GM23338 (cell line): Measurements from ENCODE around the gene KIF5A. TPM values are rescaled to one million over a fixed set of nuclear protein-coding genes. Genes with fewer than 3 reads are reported as not detected.

Experiments
- ATAC-seq: fragments of 200-7000 bp; cut with Tn5 transposase; 3 replicates; pipeline ENCODE4 v1.9.1; 2020
- DNase-seq: peaks from one replicate; pipeline ENCODE4 v3.0.0-alpha.2; 2015; ENCODE audit warnings: low spot score
- H2AFZ ChIP-seq: fragments of 200-600 bp; sonication (generic); 2 replicates; pipeline ENCODE4 v1.8.0; 2016; ENCODE audit warnings: antibody characterized with exemption, mild to moderate bottlenecking, moderate library complexity
- H3F3A ChIP-seq: fragments of 200-600 bp; sonication (generic); replicated peaks from 2 replicates; pipeline ENCODE4 v1.8.0; 2017; ENCODE audit warnings: antibody characterized with exemption, mixed run types, low read depth
- H3K27ac ChIP-seq: fragments of 200-600 bp; sonication (generic); 2 replicates; pipeline ENCODE4 v1.6.1; 2016; ENCODE audit warnings: low read depth
- H3K27me3 ChIP-seq: fragments of 200-600 bp; sonication (generic); 2 replicates; pipeline ENCODE4 v1.8.0; 2016; ENCODE audit warnings: mild to moderate bottlenecking, mixed run types, moderate library complexity; ENCODE audit not compliant: insufficient read depth
- H3K36me3 ChIP-seq: fragments of 200-600 bp; sonication (generic); 2 replicates; pipeline ENCODE4 v1.8.0; 2016; ENCODE audit warnings: mild to moderate bottlenecking; ENCODE audit not compliant: insufficient read depth
- H3K4me1 ChIP-seq: fragments of 200-600 bp; sonication (generic); 2 replicates; pipeline ENCODE4 v1.8.0; 2016; ENCODE audit warnings: mild to moderate bottlenecking, moderate library complexity; ENCODE audit not compliant: insufficient read depth
- H3K4me2 ChIP-seq: fragments of 200-600 bp; sonication (generic); 2 replicates; pipeline ENCODE4 v1.7.1; 2017; ENCODE audit warnings: mixed run types
- H3K4me3 ChIP-seq: fragments of 200-600 bp; sonication (generic); 2 replicates; pipeline ENCODE4 v1.6.1; 2016; ENCODE audit warnings: mixed run types
- H3K79me2 ChIP-seq: fragments of 200-600 bp; sonication (generic); replicated peaks from 2 replicates; pipeline ENCODE4 v1.8.0; 2017; ENCODE audit warnings: mild to moderate bottlenecking; ENCODE audit not compliant: insufficient read depth
- H3K9me2 ChIP-seq: fragments of 200-600 bp; sonication (generic); 2 replicates; pipeline ENCODE4 v1.8.0; 2017; ENCODE audit not compliant: insufficient read depth
- H4K20me1 ChIP-seq: fragments of 200-600 bp; sonication (generic); replicated peaks from 2 replicates; pipeline ENCODE4 v1.8.0; 2017; ENCODE audit warnings: mild to moderate bottlenecking; ENCODE audit not compliant: insufficient read depth
- H3K27ac Mint-ChIP-seq: 2 replicates; pipeline ENCODE4 v1.8.0; 2020; ENCODE audit warnings: inconsistent platforms, mild to moderate bottlenecking, moderate library complexity, mixed read lengths
- H3K27me3 Mint-ChIP-seq: 3 replicates; pipeline ENCODE4 v1.8.0; 2022; ENCODE audit warnings: low read depth, mild to moderate bottlenecking, moderate library complexity, mixed read lengths, inconsistent platforms; ENCODE audit not compliant: insufficient read depth, poor library complexity
- H3K36me3 Mint-ChIP-seq: 3 replicates; pipeline ENCODE4 v1.8.0; 2021; ENCODE audit warnings: low read depth, mild to moderate bottlenecking, inconsistent platforms, moderate library complexity, mixed read lengths
- H3K4me1 Mint-ChIP-seq: 3 replicates; pipeline ENCODE4 v1.8.0; 2020; ENCODE audit warnings: mild to moderate bottlenecking, inconsistent platforms, mixed read lengths
- H3K4me3 Mint-ChIP-seq: 3 replicates; pipeline ENCODE4 v1.8.0; 2021; ENCODE audit warnings: moderate library complexity, mild to moderate bottlenecking, inconsistent platforms, mixed read lengths
- H3K9me3 Mint-ChIP-seq: 3 replicates; pipeline ENCODE4 v1.8.0; 2020; ENCODE audit warnings: moderate library complexity, mild to moderate bottlenecking, inconsistent platforms, mixed read lengths
- ETS1 ChIP-seq: IDR thresholded peaks from 2 replicates; pipeline ENCODE4 v1.6.1; 2016; ENCODE audit warnings: antibody characterized with exemption
- EZH2 ChIP-seq: fragments of 200-600 bp; sonication (generic); IDR thresholded peaks from one replicate; pipeline ENCODE4 v1.8.0; 2017; ENCODE audit warnings: antibody characterized with exemption, mild to moderate bottlenecking, low read depth; ENCODE audit not compliant: unreplicated experiment
- POLR2AphosphoS5 ChIP-seq: IDR thresholded peaks from 2 replicates; pipeline ENCODE4 v1.6.1; 2016; ENCODE audit warnings: antibody characterized with exemption, low read depth
- ZNF114 ChIP-seq: fragments of 250-450 bp; sonication (Bioruptor Pico); IDR thresholded peaks from 2 replicates; pipeline ENCODE4 v1.5.0; 2020; ENCODE audit warnings: mild to moderate bottlenecking, moderate library complexity
- ZNF462 ChIP-seq: fragments of 250-450 bp; sonication (Bioruptor Pico); IDR thresholded peaks from 2 replicates; pipeline ENCODE4 v1.5.0; 2020; ENCODE audit warnings: mild to moderate bottlenecking, moderate library complexity
- polyA plus RNA-seq: library from polyadenylated mRNA; unstranded; fragments of >200 nt; fragmentation: Nextera tagmentation; extraction: Ambion mirVana; gene quantifications from 2 replicates; pipeline ENCODE4 v1.2.1, GENCODE V29; 2016
- total RNA-seq: library from RNA; depleted of rRNA; stranded (reverse); fragments of >200 nt; shearing (Covaris generic); gene quantifications from 2 replicates; pipeline ENCODE4 v1.2.3, GENCODE V29; 2014

Gene KIF5A
- total and polyA plus RNA-seq, 2 experiments from 2014 or later, result 11.1 to 21.3 TPM

DNA sequence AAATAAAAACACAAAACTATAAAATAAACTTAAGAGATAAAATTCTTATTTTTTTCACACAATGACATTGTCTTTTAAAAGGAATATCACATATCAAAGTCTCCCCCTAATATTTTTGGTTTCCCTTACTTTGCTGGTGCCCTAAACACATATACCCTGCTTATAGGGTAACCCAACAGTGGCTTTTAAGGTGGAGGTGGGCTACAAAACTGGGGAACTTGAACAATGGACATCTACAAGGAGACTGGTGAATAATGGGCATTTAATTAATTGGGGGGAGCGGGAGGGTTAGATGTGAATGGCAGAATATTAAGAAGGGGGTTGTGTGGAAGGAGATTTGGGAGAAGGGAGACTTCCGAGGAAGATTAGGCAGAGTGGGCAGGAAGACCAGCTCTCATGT is 73.5 kb downstream of the KIF5A start (continued):
- no peak for TF ChIP-seq ZNF462 (CRISPR knock-in tag)
- no peak for TF ChIP-seq ZNF114 (CRISPR knock-in tag)
- TF ChIP-seq EZH2, result no peak

DNA sequence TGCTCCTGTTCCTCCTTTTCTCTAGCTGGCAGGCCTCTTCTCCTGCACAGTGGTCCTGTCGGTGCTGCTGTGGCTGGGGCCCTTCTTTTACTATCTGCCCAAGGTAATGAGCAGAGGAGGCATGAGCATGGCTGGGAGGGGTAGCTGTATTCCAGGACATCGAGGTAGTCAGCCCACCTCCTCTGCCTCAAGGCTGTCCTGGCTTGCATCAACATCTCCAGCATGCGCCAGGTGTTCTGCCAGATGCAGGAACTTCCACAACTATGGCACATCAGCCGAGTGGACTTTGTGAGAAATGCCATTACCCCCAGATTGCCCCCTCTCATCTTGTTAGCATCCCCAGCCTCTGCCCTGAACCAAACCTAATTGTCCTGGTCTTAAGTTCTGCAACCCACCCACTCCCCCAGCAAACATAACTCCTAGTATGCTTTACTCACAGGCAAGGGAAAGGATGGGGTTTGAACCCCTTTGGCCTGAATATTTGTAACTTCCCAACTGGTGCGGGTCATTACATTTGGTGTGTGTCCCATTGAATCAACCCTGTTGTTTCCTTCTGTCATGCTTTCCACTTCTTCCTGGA is 74.1 kb downstream of the KIF5A start:
- Histone ChIP-seq H3K9me2 (no peaks in the 10 kb centered on the region), H3K4me3 (no peak overlapping the region), H3F3A (peaks cover 12% of the 10 kb centered on the region; the same call in 1 of the 2 replicates), H3K27ac (no peak overlapping the region), H3K27me3 (peaks cover 100% of the 10 kb centered on the region), H3K4me2 (no peak overlapping the region), H4K20me1 (peaks cover 12% of the 10 kb centered on the region), H2AFZ (no peak overlapping the region), H3K36me3 (no peaks in the 10 kb centered on the region), H3K4me1 (peaks cover 31% of the 10 kb centered on the region), H3K79me2 (no peaks in the 10 kb centered on the region)
- Mint-ChIP-seq H3K4me1 (peaks cover 40% of the 10 kb centered on the region), H3K27me3 (peaks cover 100% of the 10 kb centered on the region), H3K9me3 (no peaks in the 10 kb centered on the region), H3K27ac (no peak overlapping the region), H3K36me3 (peaks cover under 1% of the 10 kb centered on the region; the same call in 1 of the 3 replicates), H3K4me3 (no peak overlapping the region; the same call in 2 of the 3 replicates)
- no peak for ATAC-seq
- no peak for DNase-seq
- TF ChIP-seq ZNF114 (CRISPR knock-in tag) (no peak), ZNF462 (CRISPR knock-in tag) (no peak), POLR2AphosphoS5 (no peak), ETS1 (no peak)
